Measurements from ENCODE around the gene PRKN. TPM values are rescaled to one million over a fixed set of nuclear protein-coding genes. Genes with fewer than 3 reads are reported as not detected.

The PRKN gene
- total and polyA plus RNA-seq, 2 donors (not counting 3 experiments of a cell fraction or from before 2014, with no cell fraction given): 0.06 TPM; not detected in 1

GRCh38 chr6:161413355-161413771 is 1314.2 kb downstream of the PRKN start:
- FAIRE-seq (no peak), DNase-seq (ENCODE audit: low read depth, low spot score) (no peak)
- Histone ChIP-seq H2AFZ (ENCODE audit: low read depth, low read length) (no peak overlapping the region), H3K9me1 (replicated peaks; ENCODE audit: control insufficient read depth, extremely low read depth, insufficient read depth, low read length) (no peaks in the 10 kb centered on the region), H4K20me1 (replicated peaks; ENCODE audit: control insufficient read depth, extremely low read depth, insufficient read depth, low read length) (no peaks in the 10 kb centered on the region), H3K4me1 (ENCODE audit: control insufficient read depth, extremely low read depth, insufficient read depth, low read length) (no peaks in the 10 kb centered on the region), H3K4me3 (replicated peaks in 1 of 3; ENCODE audit: insufficient read depth in 1 of 3, low read depth in 1 of 3, low read length in 3 of 3) (no peak overlapping the region), H3K27ac (ENCODE audit: insufficient read depth, low read depth, low read length) (no peak overlapping the region), H3K4me2 (ENCODE audit: insufficient read depth, low read length) (no peak overlapping the region), H3K9me3 (replicated peaks; ENCODE audit: control insufficient read depth, insufficient read depth, low read length) (no peaks in the 10 kb centered on the region), H3K27me3 (ENCODE audit: control insufficient read depth in 2 of 2, insufficient read depth in 2 of 2, low read length in 2 of 2) (no peaks in the 10 kb centered on the region), H3K79me2 (ENCODE audit: control insufficient read depth, insufficient read depth, low read length) (no peaks in the 10 kb centered on the region), H3K36me3 (ENCODE audit: control insufficient read depth in 2 of 2, extremely low read depth in 1 of 2, insufficient read depth in 2 of 2, low read length in 2 of 2) (no peaks in the 10 kb centered on the region), H3K9ac (replicated peaks; ENCODE audit: extremely low read depth, insufficient read depth, low read length) (no peak overlapping the region)
- intact Hi-C loops (cut with micrococcal nuclease) (loop anchor here (10.0 kb wide), 1 partner anchor 771 kb away; no protein-coding TSS in a partner anchor), dilution Hi-C loops (cut with MboI; ENCODE audit: extremely low pct_ligation_motif_present, low sequenced_read_pairs) (no loop called here)
- no peak for TF ChIP-seq POLR2AphosphoS5 (IDR thresholded peaks at IDR 0.05; ENCODE audit: insufficient read depth, low read depth, low read length)
- TF ChIP-seq MAX (IDR thresholded peaks at IDR 0.05; ENCODE audit: insufficient read depth, insufficient read length): no peak
- no peak for TF ChIP-seq POLR2A (IDR thresholded peaks at IDR 0.05; ENCODE audit: low read depth, low read length)
- no peak for TF ChIP-seq EZH2 (IDR thresholded peaks at IDR 0.05; ENCODE audit: borderline replicate concordance, low read depth, low read length, severe bottlenecking)
- TF ChIP-seq FOS (IDR thresholded peaks at IDR 0.05; ENCODE audit: borderline replicate concordance, insufficient read depth, low read length): no peak
- no peak for TF ChIP-seq CTCF (IDR thresholded peaks at IDR 0.05; ENCODE audit: extremely low read depth in 1 of 2, insufficient read depth in 1 of 2, low read depth in 1 of 2, low read length in 2 of 2)
- no peak for TF ChIP-seq JUN (IDR thresholded peaks at IDR 0.05; ENCODE audit: borderline replicate concordance, insufficient read depth, insufficient read length, low read depth)
- no peak for TF ChIP-seq GATA2 (IDR thresholded peaks at IDR 0.05; ENCODE audit: insufficient read depth, insufficient read length, low read depth, low read length)
- no TSS peak for BruUV-seq (replicated peaks)
- ChIA-PET CTCF (no interaction called here), POLR2A (no interaction called here)

Data from endothelial cell of umbilical vein (primary cell).